Measurements from ENCODE around the gene LRRC10B.

DNA sequence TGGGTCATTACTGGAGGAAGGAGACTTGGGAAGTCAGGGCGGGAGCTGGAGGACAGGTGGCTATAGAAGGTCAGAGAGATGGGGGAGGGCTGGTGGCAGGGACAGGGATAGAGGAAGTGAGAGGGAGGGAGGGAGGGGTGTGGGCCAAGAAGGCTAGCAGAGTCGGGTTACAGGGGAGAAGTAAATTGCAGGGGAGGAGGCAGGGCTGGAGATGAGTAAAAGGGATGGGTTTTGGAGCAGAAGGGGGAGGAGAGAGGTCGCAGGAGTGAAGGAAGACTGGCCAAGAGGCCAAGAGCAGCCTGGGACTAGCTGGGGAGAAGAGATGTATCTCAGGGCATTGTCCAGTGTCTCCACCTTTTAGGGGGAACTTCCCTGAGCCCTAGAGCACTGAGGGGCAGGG is 33.0 kb downstream of the LRRC10B start:
- TF ChIP-seq CTCF (IDR thresholded peaks at IDR 0.05; ENCODE audit: control extremely low read depth in 1 of 3, insufficient read depth in 1 of 3, low read depth in 1 of 3, low read length in 3 of 3): no peak
- no peak for TF ChIP-seq SUZ12 (IDR thresholded peaks at IDR 0.05; ENCODE audit: low read length)
- no peak for TF ChIP-seq HDAC2 (IDR thresholded peaks at IDR 0.05; ENCODE audit: borderline replicate concordance in 1 of 2, low read depth in 2 of 2, low read length in 2 of 2)
- TF ChIP-seq GABPA (IDR thresholded peaks at IDR 0.05; ENCODE audit: borderline replicate concordance, insufficient read depth, low read length): no peak
- TF ChIP-seq RNF2 (IDR thresholded peaks at IDR 0.05; ENCODE audit: borderline replicate concordance, low read depth, low read length, missing control alignments, poor library complexity, severe bottlenecking): no peak
- TF ChIP-seq SP1 (IDR thresholded peaks at IDR 0.05; ENCODE audit: low read depth, low read length): no peak
- no peak for TF ChIP-seq EP300 (IDR thresholded peaks at IDR 0.05; ENCODE audit: borderline replicate concordance in 1 of 2, low read depth in 2 of 2, low read length in 2 of 2)
